Measurements from ENCODE around the gene TOM1.
A peak's percentile ranks its signal among the peaks of the same experiment; 100 is the strongest.

The TOM1 gene

DNA sequence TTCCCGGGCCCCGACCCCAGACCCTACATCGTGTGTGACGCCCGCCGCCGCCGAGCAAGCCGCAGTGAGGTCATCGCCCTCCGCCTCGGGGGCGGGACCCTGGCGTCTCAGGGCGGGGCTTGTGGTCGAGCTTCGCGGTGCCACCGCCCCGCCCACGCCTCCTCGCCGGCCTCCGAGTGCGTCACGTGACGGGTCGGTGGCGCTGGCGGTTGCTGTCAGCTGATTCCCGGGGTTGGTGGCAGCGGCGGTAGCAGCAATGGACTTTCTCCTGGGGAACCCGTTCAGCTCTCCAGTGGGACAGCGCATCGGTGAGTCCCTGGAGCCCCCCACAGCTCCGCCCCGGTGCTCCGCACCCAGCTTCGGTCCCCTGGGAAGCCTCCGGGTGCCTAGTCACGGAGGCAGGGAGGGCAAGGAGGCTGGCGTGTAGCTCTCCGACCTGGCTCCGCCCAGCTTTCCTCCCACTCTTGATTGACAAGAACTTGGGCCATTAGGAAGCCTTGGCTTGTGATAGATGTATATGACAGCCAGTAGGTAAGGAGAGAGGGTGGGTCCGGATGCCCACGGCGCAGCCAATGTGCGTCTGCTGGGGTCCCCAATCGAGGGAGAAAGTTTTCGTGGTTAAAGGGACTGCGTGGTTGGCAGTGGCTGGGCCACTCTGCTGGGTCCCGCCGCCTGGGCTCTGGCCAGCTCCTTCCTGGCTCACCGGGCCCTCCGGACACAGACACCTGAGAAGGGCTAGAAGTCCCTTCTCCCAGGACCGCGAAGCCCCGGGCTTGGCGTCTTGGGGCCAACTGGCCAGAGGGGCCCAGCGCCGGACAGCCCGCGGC is at the start of gene TOM1:
Gene TOM1, plus strand, starts transcription at position 222 of the 827 bp plus-strand sequence. Its CDS starts 35 bp downstream, at position 257.
- TF ChIP-seq, protein P1, sequence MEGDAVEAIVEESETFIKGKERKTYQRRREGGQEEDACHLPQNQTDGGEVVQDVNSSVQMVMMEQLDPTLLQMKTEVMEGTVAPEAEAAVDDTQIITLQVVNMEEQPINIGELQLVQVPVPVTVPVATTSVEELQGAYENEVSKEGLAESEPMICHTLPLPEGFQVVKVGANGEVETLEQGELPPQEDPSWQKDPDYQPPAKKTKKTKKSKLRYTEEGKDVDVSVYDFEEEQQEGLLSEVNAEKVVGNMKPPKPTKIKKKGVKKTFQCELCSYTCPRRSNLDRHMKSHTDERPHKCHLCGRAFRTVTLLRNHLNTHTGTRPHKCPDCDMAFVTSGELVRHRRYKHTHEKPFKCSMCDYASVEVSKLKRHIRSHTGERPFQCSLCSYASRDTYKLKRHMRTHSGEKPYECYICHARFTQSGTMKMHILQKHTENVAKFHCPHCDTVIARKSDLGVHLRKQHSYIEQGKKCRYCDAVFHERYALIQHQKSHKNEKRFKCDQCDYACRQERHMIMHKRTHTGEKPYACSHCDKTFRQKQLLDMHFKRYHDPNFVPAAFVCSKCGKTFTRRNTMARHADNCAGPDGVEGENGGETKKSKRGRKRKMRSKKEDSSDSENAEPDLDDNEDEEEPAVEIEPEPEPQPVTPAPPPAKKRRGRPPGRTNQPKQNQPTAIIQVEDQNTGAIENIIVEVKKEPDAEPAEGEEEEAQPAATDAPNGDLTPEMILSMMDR (IDR thresholded peaks at IDR 0.05; ENCODE audit: insufficient read depth, low read length, poor library complexity, severe bottlenecking) = no peak
- Histone ChIP-seq H3K4me3 (replicated peaks; ENCODE audit: low read depth, low read length) (peak within 1 kb of the TSS; percentile 86), H3K36me3 (ENCODE audit: control insufficient read depth, insufficient read depth, low read length) (peaks cover 2% of the 10 kb centered on the region), H3K27me3 (replicated peaks; ENCODE audit: control insufficient read depth, insufficient read depth, low read length) (no peaks in the 10 kb centered on the region)
- peak; percentile 97 for DNase-seq (ENCODE audit: extremely low read depth, insufficient read length)

- no peaks in the 10 kb centered on the region for H3K36me3 ChIP-seq (ENCODE audit: control insufficient read depth, insufficient read depth, low read length)
- no peaks in the 10 kb centered on the region for H3K27me3 ChIP-seq (replicated peaks; ENCODE audit: control insufficient read depth, insufficient read depth, low read length)
- TF ChIP-seq, protein P1 (IDR thresholded peaks at IDR 0.05; ENCODE audit: insufficient read depth, low read length, poor library complexity, severe bottlenecking) = no peak
- no peak overlapping the region for H3K4me3 ChIP-seq (replicated peaks; ENCODE audit: low read depth, low read length)
- DNase-seq (ENCODE audit: extremely low read depth, insufficient read length) = no peak
Measured at GRCh38 chr22:35250156-35250555, 49.5 kb upstream of the TOM1 start.

DNA sequence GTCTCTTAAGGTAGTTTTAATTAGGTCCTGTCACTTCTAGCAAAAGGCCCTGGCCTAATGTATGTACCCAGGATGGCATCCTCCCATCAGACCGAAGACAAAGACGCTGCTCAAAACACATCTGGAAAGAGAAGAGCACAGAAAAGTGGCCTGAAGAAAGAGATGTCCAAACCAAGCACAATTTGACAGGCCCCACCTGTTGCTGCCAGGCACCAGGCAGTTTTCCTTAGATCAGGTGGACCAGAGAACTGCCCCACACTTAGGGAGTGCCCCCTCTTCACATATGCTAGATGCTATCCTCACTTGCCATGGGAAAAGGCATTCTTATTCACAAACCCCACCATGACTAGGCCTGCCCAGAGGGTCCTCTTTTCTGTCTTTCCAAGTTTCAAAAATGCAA is 45.7 kb upstream of the TOM1 start:
- no peaks in the 10 kb centered on the region for H3K27me3 ChIP-seq (replicated peaks; ENCODE audit: control insufficient read depth, insufficient read depth, low read length)
- TF ChIP-seq, protein P1 (IDR thresholded peaks at IDR 0.05; ENCODE audit: insufficient read depth, low read length, poor library complexity, severe bottlenecking) = no peak

DNA sequence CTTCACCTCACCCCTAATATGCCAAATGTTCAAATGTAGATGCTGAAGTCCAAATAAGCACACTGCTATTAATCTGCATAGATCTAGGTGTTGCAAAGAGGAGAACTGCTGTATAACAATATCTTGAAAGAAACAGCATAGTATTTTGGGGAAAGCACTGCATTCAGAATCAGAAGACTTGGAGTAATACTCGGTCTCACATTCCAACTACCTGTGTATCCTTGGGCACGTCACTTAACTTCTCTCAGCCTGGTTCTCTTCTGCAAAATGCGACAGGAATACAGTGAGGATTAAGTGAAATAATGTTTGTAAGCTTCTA is 42.7 kb upstream of the TOM1 start:
- DNase-seq (ENCODE audit: extremely low read depth, insufficient read length) = no peak
- Histone ChIP-seq H3K36me3 (ENCODE audit: control insufficient read depth, insufficient read depth, low read length) (no peaks in the 10 kb centered on the region), H3K4me3 (replicated peaks; ENCODE audit: low read depth, low read length) (peak overlapping the region; percentile 87), H3K27me3 (replicated peaks; ENCODE audit: control insufficient read depth, insufficient read depth, low read length) (no peaks in the 10 kb centered on the region)
- TF ChIP-seq, protein P1 (IDR thresholded peaks at IDR 0.05; ENCODE audit: insufficient read depth, low read length, poor library complexity, severe bottlenecking) = no peak

More for the DNA sequence above, 45.7 kb upstream of the TOM1 start:
- no peak overlapping the region for H3K4me3 ChIP-seq (replicated peaks; ENCODE audit: low read depth, low read length)
- no peaks in the 10 kb centered on the region for H3K36me3 ChIP-seq (ENCODE audit: control insufficient read depth, insufficient read depth, low read length)
- DNase-seq (ENCODE audit: extremely low read depth, insufficient read length) = no peak

DNA sequence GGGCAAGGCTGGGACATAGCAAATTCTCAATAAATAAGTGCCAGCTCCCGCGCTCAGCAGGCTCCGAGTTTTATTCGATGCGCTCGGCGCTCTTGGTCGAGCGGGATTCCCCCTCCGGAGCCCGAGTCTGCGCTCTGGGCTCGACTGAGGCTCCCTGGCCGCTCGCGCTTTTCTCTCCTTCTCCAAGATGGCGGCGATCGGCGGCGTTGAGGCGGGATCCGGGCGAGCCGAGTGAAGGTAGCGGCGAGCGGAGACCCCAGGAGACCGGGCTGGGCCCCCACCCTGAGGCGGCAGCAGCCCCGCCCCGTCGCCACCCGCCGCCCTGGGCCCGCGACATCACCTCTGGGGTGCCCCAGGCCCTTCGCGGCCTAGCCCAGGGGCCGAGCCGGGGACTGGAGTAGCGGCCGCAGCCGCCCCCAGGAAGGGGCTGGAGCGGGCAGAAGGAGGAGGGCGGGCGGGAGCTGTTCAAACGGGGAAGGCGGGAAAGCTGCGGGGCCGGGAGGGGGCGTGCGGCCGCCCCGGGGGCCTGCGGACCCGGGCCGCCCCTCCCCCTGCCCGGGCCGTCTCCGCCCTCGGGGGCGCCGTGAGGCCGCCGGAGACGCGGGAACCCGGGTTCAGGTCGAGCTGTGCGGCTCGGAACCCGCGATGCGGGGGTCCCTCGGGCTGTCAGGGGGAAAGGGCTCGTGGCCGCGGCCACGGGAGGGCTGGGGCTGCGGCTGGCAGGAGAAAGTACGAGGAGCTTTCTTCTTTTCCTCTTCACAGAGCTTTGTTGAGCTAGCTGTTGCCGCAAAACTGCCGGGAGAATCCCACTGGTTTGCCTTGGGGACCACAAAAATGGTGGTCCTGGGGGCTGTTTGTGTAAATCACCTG is 42.1 kb upstream of the TOM1 start, which contains the start of gene HMGXB4:
Gene HMGXB4, plus strand, starts transcription at position 173 of the 870 bp plus-strand sequence. CDS start 4,898 bp downstream, outside the sequence.
- peak within 1 kb of the TSS; percentile 87 for H3K4me3 ChIP-seq (replicated peaks; ENCODE audit: low read depth, low read length)
- DNase-seq (ENCODE audit: extremely low read depth, insufficient read length) = peak; percentile 86
- TF ChIP-seq, protein P1 (IDR thresholded peaks at IDR 0.05; ENCODE audit: insufficient read depth, low read length, poor library complexity, severe bottlenecking) = peak; percentile 29
- no peaks in the 10 kb centered on the region; the same call in 1 of the 2 replicates for H3K36me3 ChIP-seq (ENCODE audit: control insufficient read depth, insufficient read depth, low read length)
- H3K27me3 ChIP-seq (replicated peaks; ENCODE audit: control insufficient read depth, insufficient read depth, low read length) = no peaks in the 10 kb centered on the region
